KOPT-K1 (cell line): ENCODE measurements around the gene SAPCD2.

Experiments
- H3K27ac ChIP-seq: fragments of 200-600 bp; sonication (generic); 2 replicates; pipeline ENCODE4 v1.5.1; 2016; ENCODE audit warnings: antibody characterized with exemption, mild to moderate bottlenecking, low read depth, low read length; ENCODE audit not compliant: poor library complexity, severe bottlenecking
- H3K36me3 ChIP-seq: fragments of 200-600 bp; sonication (generic); 2 replicates; pipeline ENCODE4 v1.5.1; 2017; ENCODE audit warnings: antibody characterized with exemption, mild to moderate bottlenecking, low read length, moderate library complexity; ENCODE audit not compliant: insufficient read depth
- H3K9me3 ChIP-seq: fragments of 200-600 bp; sonication (generic); 2 replicates; pipeline ENCODE4 v1.5.1; 2017; ENCODE audit warnings: antibody characterized with exemption, low read length, mild to moderate bottlenecking; ENCODE audit not compliant: insufficient read depth, poor library complexity, severe bottlenecking

Gene SAPCD2

GRCh38 chr9:137020771-137021567 is 49.4 kb downstream of the SAPCD2 start:
- H3K9me3 ChIP-seq: no peaks in the 10 kb centered on the region
- no peak overlapping the region for H3K27ac ChIP-seq
- no peaks in the 10 kb centered on the region for H3K36me3 ChIP-seq

- Histone ChIP-seq H3K9me3 (no peaks in the 10 kb centered on the region), H3K27ac (no peak overlapping the region), H3K36me3 (no peaks in the 10 kb centered on the region)
Observed at GRCh38 chr9:137019891-137020683, 50.3 kb downstream of the SAPCD2 start.

GRCh38 chr9:137018761-137019559 is 51.4 kb downstream of the SAPCD2 start:
- no peak overlapping the region for H3K27ac ChIP-seq
- H3K36me3 ChIP-seq: no peaks in the 10 kb centered on the region
- H3K9me3 ChIP-seq: no peaks in the 10 kb centered on the region

- H3K9me3 ChIP-seq: no peaks in the 10 kb centered on the region
- no peaks in the 10 kb centered on the region for H3K36me3 ChIP-seq
- no peak overlapping the region for H3K27ac ChIP-seq
Observed at GRCh38 chr9:137017791-137018497, 52.4 kb downstream of the SAPCD2 start.

GRCh38 chr9:137017071-137017470 is 53.3 kb downstream of the SAPCD2 start:
- no peaks in the 10 kb centered on the region for H3K36me3 ChIP-seq
- H3K27ac ChIP-seq: no peak overlapping the region
- H3K9me3 ChIP-seq: no peaks in the 10 kb centered on the region

- H3K36me3 ChIP-seq: no peaks in the 10 kb centered on the region
- no peak overlapping the region for H3K27ac ChIP-seq
- no peaks in the 10 kb centered on the region for H3K9me3 ChIP-seq
Observed at GRCh38 chr9:137016436-137016835, 53.9 kb downstream of the SAPCD2 start.

- Histone ChIP-seq H3K27ac (no peak overlapping the region), H3K9me3 (no peaks in the 10 kb centered on the region), H3K36me3 (no peaks in the 10 kb centered on the region)
Observed at GRCh38 chr9:137015976-137016375, 54.4 kb downstream of the SAPCD2 start.

GRCh38 chr9:137015540-137015930 is 54.8 kb downstream of the SAPCD2 start:
- Histone ChIP-seq H3K9me3 (no peaks in the 10 kb centered on the region), H3K36me3 (no peaks in the 10 kb centered on the region), H3K27ac (no peak overlapping the region)

- Histone ChIP-seq H3K9me3 (no peaks in the 10 kb centered on the region), H3K27ac (no peak overlapping the region), H3K36me3 (no peaks in the 10 kb centered on the region)
Observed at GRCh38 chr9:137014776-137015539, 55.4 kb downstream of the SAPCD2 start.

- H3K27ac ChIP-seq: no peak overlapping the region
- no peaks in the 10 kb centered on the region for H3K9me3 ChIP-seq
- H3K36me3 ChIP-seq: no peaks in the 10 kb centered on the region
Observed at GRCh38 chr9:137014166-137014565, 56.2 kb downstream of the SAPCD2 start.

- Histone ChIP-seq H3K27ac (no peak overlapping the region), H3K9me3 (no peaks in the 10 kb centered on the region), H3K36me3 (no peaks in the 10 kb centered on the region)
Observed at GRCh38 chr9:137013571-137013940, 56.8 kb downstream of the SAPCD2 start.

- Histone ChIP-seq H3K36me3 (no peaks in the 10 kb centered on the region), H3K9me3 (no peaks in the 10 kb centered on the region), H3K27ac (no peak overlapping the region)
Observed at GRCh38 chr9:137012694-137013570, 57.4 kb downstream of the SAPCD2 start.
